Mucosa of gallbladder (tissue), 1 donor: ENCODE data around the gene GRIP2. TPM values are rescaled to one million over a fixed set of nuclear protein-coding genes. Genes with fewer than 3 reads are reported as not detected.
"Not testable (repeated sequence)": the region's sequence is repeated elsewhere in the genome, so short reads cannot be mapped to it uniquely, and the experiment has no call there.

ENCODE experiments used
- DNase-seq: peaks from one replicate; pipeline ENCODE4 v3.0.0-alpha.2; 2020; ENCODE audit warnings: low spot score
- total RNA-seq: library from RNA; stranded (reverse); gene quantifications from one replicate; pipeline ENCODE4 v1.2.1, GENCODE V29; 2021
- donor health status: DM: no; HTN: no; CAD: no.

The GRIP2 gene
- total RNA-seq, 1 donor from 2014 or later, result 2.1 TPM

GRCh38 chr3:14520967-14521366, 19.2 kb downstream of the GRIP2 start:
- DNase-seq, result no peak

- no peak for DNase-seq
Observed at GRCh38 chr3:14520149-14520548, 20.0 kb downstream of the GRIP2 start.

GRCh38 chr3:14519406-14519805, 20.7 kb downstream of the GRIP2 start:
- DNase-seq, result no peak

DNA sequence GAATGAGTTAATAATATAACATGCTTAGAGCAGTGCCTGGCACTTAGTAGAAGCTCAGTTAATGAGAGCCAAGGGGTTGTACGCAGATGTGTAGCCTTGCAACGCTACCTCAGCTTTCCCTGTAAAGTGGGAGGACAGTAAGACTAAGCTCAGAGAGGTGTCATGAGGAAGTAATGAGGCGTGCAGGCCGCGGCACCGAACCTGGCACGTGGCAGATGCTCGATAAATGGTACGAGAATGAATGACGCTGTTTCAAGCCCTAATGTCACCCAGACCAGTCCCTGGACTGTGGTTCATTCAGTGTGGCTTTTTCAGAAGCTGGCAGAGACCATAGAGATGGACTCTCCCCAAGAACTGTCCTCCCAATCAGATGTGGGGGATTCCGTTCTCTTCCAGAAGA, 21.2 kb downstream of the GRIP2 start:
- no peak for DNase-seq

DNA sequence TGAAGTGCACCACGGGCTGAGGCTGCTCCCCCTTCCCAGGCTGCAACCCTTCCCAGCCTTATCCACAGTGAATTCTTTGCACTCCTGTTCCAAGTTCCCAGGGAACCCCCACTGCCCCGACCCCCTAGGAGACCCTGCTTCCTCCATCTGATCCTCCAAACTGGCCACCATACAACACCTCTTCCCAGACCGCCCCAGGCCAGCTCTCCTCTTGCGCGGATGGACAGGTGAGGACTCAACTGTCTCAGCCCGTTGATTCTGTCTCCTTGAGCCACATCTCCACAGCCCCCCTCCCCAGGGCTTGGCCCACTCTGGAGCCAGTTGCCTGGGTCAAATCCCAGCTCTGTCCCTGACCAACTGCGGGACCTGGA, 21.7 kb downstream of the GRIP2 start:
- no peak for DNase-seq

DNA sequence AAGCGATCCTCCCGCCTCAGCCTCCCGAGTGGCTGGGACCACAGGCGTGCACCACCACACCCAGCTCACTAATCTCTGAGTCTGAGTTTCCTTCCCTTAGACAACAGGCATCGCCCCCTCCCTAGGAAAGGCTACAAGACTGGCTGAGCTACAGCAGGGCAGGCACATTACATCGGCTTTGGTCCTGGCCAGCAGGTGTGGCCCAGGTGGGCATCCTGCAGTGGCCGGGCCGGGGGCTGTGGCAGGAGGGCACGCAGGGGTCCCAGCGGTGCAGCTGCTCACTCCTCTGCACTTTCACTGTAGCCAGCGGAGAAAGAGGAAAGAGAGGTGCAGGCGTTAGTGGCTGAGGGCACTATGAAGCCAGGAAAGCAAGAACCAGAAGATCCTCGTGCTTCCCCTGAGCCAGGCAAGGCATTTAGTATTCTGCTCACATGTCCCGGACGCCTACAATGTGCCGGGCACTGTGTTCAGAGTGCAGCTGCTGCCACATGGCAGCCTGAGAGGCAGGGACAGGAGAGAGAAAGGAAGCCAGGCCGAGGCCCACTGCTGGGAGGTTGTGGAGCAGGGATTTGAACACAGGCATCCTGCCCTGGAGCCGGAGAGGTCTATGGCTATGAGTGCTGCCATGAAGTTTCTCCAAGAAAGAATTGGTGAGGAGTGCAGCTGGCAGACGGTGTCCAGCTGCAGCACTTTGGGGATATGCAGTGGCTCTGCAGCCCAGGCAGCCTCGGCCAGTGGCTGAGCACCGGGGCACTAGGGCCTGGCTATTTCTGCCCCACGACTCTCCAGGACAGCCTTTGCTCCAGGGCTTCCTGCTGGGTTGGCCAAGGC, 22.3 kb downstream of the GRIP2 start:
- DNase-seq, result no peak

GRCh38 chr3:14516738-14517345, 23.3 kb downstream of the GRIP2 start:
- no peak for DNase-seq

GRCh38 chr3:14515526-14515925, 24.6 kb downstream of the GRIP2 start:
- not testable (repeated sequence) for DNase-seq

- DNase-seq, result no peak
Observed at GRCh38 chr3:14514323-14514720, 25.8 kb downstream of the GRIP2 start.

DNA sequence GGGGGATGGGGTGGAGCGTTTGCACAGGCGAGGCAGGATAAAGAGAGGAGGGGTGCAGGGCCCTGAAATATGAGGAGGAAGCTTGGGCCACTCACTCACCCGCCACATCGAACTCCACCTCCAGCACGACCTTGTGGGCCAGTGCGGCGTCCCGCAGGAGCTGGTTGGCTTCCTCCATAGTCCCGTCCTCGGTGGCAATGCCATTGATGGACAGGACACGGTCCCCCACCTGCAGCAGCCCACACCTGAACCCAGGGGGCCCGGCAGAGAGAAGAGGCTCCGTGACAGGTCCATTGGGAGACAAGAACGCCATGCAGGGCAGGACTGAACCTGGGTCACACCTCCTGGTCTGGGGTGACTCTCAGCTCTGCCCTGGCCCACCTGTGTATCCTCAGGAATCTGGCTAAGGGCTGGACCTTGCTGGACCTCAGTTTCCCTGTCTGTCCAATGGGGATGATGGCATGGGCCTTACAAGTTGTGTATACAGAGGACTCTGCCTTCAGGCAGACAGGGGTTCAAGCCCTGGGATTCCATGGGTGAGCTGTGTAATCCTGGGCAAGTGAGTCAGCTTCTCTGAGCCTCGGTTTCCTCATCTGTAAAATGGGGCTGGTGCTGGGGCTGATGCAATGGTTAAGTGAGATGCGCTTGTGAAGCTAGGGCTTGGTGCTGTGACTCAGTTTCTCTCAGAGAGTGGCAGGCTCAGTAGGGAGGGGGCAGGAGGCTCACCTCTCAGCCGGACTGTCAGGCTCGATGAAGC, 26.4 kb downstream of the GRIP2 start:
- DNase-seq, result no peak

DNA sequence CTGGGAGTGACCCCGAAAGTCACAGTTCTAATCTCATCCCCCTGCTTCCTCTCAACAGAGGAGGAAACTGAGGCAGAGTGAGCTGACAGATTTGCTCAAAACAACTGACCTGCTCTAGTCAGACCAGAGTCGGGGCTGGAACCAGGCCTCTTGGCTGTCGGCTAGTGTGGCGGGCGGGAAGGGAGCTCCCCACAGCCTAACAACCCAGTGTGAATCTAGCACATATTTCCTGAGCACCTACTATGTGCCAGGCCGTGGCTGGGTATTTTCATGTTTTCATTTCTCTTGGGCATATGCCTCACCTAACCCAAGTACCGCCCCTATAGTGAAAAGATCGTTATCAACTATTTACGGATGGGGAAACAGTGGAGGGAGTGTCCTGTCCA, 27.2 kb downstream of the GRIP2 start:
- no peak for DNase-seq

GRCh38 chr3:14512281-14512941, 27.7 kb downstream of the GRIP2 start:
- no peak for DNase-seq

GRCh38 chr3:14511623-14512280, 28.4 kb downstream of the GRIP2 start:
- no peak for DNase-seq

DNA sequence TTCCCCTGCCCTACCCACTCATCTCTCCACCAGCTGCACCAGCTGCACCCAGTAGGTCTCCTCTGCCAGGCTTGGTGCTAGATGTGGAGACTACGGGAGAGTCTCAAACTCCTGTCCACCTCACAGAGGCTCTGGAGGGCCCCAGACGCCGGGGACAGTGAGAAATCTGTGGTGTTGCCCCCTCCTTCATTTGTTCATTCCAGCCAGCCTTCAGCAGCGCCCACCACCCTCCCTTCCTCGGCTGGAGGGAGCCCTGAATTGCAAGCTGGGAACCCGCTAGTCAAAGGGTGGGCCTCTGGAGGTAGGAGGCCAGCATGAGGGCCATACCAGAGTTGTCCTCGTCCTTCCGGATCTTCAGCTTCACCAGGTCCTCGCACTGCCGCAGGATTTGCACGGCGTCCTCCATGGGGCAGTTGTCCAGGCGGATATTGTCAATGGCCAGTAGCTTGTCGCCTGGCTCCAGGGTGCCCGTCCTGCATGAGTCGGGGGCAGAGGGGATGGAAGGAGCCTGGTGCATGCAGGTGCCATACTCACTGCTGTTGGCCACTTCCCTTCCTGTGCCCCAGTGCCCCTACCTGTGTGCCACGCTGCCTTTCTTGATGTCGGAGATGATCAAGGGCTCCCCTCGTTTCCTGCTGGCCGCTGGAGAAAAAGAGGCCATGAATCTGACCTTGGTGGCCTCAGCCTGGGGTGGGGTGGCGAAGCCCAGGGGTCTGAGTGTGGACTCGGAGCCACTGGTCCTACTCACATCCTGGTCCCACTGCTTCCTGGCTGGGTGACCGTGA, 29.1 kb downstream of the GRIP2 start:
- DNase-seq, result no peak

GRCh38 chr3:14509796-14510100, 30.4 kb downstream of the GRIP2 start:
- no peak for DNase-seq

DNA sequence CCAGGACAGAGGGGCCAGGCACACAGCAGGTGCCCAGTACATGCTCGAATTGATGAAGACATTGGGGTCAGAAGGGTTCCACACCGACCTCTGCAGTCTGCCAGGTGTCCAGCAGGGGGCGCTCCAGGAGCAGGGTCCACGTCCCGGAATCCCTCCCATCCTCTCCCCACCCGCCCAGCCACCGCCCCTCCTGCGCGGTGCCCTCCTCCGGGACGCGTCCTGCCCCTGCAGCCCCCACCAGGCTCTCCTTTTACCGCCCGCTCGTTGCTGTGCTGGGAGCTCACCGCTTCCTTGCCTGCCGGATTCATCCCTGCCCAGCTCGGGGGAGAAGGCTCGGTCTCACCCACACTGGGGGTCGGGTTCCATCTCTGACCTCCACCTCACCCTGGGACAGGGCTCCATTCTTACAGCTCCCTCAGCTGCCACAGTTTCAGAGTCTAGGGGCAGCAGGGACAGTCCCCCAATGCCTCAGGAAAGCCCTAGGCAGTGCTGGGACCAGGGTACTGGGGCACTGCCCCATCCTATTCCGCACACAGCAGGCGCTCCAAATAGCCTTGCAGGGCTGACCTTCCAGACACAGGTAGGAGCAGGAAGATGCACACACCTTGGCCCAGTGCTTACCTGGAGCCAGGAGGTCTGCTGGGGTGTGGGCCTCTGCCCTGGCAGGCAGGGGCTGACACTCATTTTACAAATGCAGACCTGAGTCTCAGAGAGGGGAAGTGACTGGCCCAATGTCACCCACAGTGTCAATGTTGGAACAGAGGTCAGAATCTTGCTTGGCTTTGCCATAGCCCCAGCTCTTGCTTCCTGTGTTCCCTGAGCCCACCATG, 31.0 kb downstream of the GRIP2 start:
- peak; percentile 45 for DNase-seq

GRCh38 chr3:14508505-14508819, 31.7 kb downstream of the GRIP2 start:
- DNase-seq, result no peak

- DNase-seq, result no peak
Observed at GRCh38 chr3:14507757-14508504, 32.2 kb downstream of the GRIP2 start.

DNA sequence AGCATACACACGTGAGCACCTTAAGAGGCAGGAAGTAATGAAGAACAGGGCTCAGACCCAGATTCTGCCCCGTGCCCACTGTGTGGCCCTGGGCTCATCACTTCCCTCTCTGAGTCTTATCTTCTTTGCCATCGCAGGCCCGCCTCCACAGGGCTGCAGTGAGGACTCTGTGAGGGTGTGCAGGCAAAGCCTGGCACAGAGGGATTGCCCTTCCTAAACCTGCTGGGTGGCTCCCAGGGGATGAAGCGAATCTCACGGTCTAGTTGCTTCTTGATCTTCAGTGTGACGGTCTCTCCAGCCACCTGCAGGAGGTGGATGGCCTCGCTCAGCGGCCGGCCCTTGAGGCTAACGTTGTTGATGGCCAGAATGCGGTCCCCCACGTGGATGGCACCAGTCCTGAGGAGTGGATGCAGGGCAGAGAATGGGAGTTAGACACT, 32.8 kb downstream of the GRIP2 start:
- no peak for DNase-seq
